Right cardiac atrium (tissue), 5 donors: ENCODE data around the gene SUN5. TPM values are rescaled to one million over a fixed set of nuclear protein-coding genes. Genes with fewer than 3 reads are reported as not detected.

ENCODE experiments used
- ATAC-seq, 2 donors: fragments of 200-7000 bp; cut with Tn5 transposase; one replicate each; pipeline versions ENCODE4 v1.8.0 to v1.9.1; 2020; ENCODE audit warnings: moderate library complexity in 2 of 2, mild to moderate bottlenecking in 1 of 2
- DNase-seq, 3 donors: peaks; one replicate each; pipeline ENCODE4 v3.0.0-alpha.2; 2020
- H3K27ac ChIP-seq: one replicate; pipeline ENCODE4 v1.5.1; 2013; ENCODE audit warnings: mild to moderate bottlenecking, low read length, control low read depth, moderate library complexity
- H3K27me3 ChIP-seq: one replicate; pipeline ENCODE4 v1.6.1; 2013; ENCODE audit not compliant: control insufficient read depth, insufficient read depth
- H3K4me1 ChIP-seq: one replicate; pipeline ENCODE4 v1.6.1; 2013; ENCODE audit warnings: low read length; ENCODE audit not compliant: control insufficient read depth, insufficient read depth
- H3K4me3 ChIP-seq: one replicate; pipeline ENCODE4 v1.5.1; 2013; ENCODE audit warnings: low read length, control low read depth
- H3K9me3 ChIP-seq: one replicate; pipeline ENCODE4 v1.6.1; 2013; ENCODE audit warnings: low read length; ENCODE audit not compliant: control insufficient read depth
- WGBS: extraction: QIAGEN DNeasy Blood & Tissue Kit; methylation state at CpG from one replicate; pipeline ENCODE4 v1.1.7; 2013; 5-methylcytosine and 5-hydroxymethylcytosine counted together
- intact Hi-C, 4 donors: fragments of 100-400 bp; cut with DNase I; formaldehyde crosslinking; loops; one replicate each; pipeline versions ENCODE4 v1.11.0 to v1.14.0; 2022 to 2023
- polyA plus RNA-seq: library from polyadenylated mRNA; stranded (reverse); fragments of 200-250 nt; gene quantifications from one replicate; pipeline ENCODE4 v1.2.3, GENCODE V29; 2013
- total RNA-seq, 4 donors: library from RNA; stranded (reverse); fragmentation: NEBNext Ultra II Directional; extraction: Animal tissue kit (Norgen Biotek cat#: 25700); gene quantifications; one replicate each; pipeline ENCODE4 v1.2.1, GENCODE V29; 2021
- donor health status: healthy with polysubstance abuse.
- donor health status: DM: no; HTN: yes; CAD: no.
- donor health status: DM: no; HTN: no; CAD: no.
- donor health status: DM: no; HTN: yes; CAD: no; lungs with severe emphysema.
- donor health status: DM: yes; HTN: yes; CAD: no.

SUN5 gene
- total and polyA plus RNA-seq, 5 donors, result not detected

- DNase-seq, result no peak
- no peak overlapping the region for H3K4me3 ChIP-seq
- no peaks in the 10 kb centered on the region for H3K4me1 ChIP-seq
- intact Hi-C loops, result no loop called here
- WGBS, result 83% methylated on average over 8 of the region's 8 CpGs
- ATAC-seq, result no peak
- no peak overlapping the region for H3K27ac ChIP-seq
- no peaks in the 10 kb centered on the region for H3K9me3 ChIP-seq
- H3K27me3 ChIP-seq, result no peaks in the 10 kb centered on the region
These were observed 6.6 kb upstream of the SUN5 start for GRCh38 chr20:33010674-33011449.

DNA sequence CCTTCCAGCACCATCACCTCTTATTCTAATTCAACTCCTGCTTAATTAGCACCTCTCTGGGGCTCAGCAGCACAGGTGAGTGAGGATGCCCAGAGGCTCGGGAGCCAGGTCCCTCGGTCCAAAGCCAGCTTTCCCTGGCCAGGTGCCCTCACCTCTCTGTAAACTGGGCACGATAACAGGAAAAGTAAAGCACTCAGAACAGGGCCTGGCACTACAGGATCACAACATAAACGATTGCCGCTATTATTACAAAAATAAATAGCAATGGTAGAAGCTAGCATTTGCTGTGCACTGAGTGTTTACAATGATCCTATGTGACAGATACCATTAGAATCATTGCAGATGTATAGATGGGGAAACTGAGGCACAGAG, 5.9 kb upstream of the SUN5 start:
- H3K4me3 ChIP-seq, result no peak overlapping the region
- ATAC-seq (no peak), DNase-seq (no peak)
- H3K27me3 ChIP-seq, result no peaks in the 10 kb centered on the region
- WGBS, result 79% methylated on average over 5 of the region's 5 CpGs
- no peaks in the 10 kb centered on the region for H3K9me3 ChIP-seq
- intact Hi-C loops, result no loop called here
- no peak overlapping the region for H3K27ac ChIP-seq
- no peaks in the 10 kb centered on the region for H3K4me1 ChIP-seq

- Histone ChIP-seq H3K9me3 (no peaks in the 10 kb centered on the region), H3K4me3 (no peak overlapping the region), H3K27ac (no peak overlapping the region), H3K27me3 (no peaks in the 10 kb centered on the region), H3K4me1 (no peaks in the 10 kb centered on the region)
- DNase-seq, result no peak
- no peak for ATAC-seq
- intact Hi-C loops, result no loop called here
- WGBS, result 52% methylated on average over 19 of the region's 19 CpGs
These were observed 5.2 kb upstream of the SUN5 start for GRCh38 chr20:33009214-33010132.

DNA sequence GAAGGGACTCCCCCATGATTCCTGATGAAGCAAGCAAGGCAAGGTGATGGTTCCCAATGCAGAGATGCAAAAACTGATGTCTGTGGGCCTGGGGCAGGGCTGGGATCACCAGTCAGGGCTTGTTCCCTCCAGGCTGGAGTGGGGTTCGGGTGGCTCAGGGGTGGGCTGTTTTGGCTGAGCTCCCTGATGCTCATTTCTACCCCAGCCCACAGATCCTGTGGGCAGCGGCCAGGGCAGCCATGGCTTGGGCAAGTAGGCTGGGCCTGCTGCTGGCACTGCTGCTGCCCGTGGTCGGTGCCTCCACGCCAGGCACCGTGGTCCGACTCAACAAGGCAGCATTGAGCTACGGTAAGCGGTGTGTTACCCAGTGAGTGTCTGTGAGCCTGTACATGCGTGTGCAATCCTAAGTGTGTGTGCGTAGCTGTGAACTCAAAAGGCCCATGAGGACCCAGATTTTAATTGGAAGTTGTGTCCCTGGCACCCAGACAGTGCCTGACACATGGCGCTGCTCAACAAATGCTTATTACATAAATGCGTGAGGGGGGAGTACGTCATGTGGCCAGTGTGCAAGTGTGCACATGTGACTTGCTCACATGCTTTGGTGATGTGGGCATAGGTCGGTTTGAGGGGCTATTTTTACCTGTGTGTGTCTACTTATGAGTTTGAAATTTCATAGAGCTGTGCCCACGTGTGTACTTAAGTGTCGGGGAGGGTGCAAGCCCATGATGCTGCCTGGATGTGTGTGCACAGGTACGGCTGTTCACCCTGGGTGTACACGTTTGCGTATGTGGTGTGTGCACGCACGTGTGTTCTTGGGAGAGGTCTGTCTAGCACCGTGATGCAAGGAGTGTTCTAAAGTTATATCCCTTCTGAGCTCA, 4.3 kb upstream of the SUN5 start:
- DNase-seq, result no peak
- intact Hi-C loops, result no loop called here

DNA sequence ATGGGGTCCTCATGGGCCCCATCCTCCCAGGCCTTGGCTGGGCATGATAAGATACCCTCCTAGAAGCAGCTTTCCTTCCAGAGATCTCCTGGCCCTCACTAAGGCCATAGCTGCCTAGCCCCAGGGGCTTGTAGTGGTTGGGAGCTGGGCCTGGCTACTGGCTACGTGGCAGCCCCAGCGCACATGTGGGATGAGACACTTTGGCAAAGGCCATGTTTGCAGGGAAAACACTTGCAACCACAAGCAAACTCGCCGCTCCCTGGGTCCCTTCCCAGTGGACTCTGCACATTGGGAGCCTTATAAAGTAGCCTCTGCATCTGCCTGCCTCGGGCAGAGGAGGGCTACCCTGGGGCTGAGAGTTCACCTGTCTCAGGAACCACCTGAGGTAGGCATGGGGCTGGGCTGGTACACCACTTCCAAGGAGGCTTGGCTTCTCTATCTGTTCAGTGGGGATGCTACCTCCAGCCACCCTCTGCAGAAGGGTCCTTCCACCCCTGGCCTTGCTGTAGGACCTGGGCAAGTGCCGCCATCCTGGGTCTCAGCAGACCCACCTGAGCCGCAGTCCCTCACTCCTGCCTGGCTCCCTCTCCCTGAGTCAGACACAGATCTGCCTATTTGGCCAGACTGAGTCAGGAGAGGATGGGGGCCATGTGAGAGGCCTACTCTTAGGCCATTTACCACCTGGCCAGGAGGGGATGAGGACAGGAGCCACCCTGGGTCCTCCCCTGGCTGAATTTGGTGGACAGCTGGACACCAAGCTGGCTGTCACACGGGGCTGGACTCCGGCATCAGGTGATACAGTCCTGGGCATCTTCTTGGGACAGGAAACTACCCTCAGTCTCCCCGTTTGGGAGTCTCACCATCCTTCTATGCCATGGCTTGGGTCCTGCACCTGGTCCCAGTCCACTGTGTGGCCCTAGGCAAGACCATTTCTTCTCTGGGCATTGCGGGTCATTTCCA, 3.4 kb upstream of the SUN5 start, which contains the start of gene BPIFB2:
TSS of gene BPIFB2 (plus strand) at position 329 of the 960 bp plus-strand sequence. CDS start 871 bp downstream, outside the sequence.
- DNase-seq (no peak), ATAC-seq (no peak)
- H3K27me3 ChIP-seq, result no peaks in the 10 kb centered on the region
- intact Hi-C loops, result no loop called here
- WGBS, result 87% methylated on average over 11 of the region's 11 CpGs
- H3K4me3 ChIP-seq, result no peak within 1 kb of the TSS
- H3K27ac ChIP-seq, result no peak within 1 kb of the TSS
- H3K9me3 ChIP-seq, result no peaks in the 10 kb centered on the region
- H3K4me1 ChIP-seq, result no peaks in the 10 kb centered on the region

More for the DNA sequence above, 4.3 kb upstream of the SUN5 start:
- Histone ChIP-seq H3K4me3 (no peak overlapping the region), H3K27me3 (no peaks in the 10 kb centered on the region), H3K4me1 (no peaks in the 10 kb centered on the region), H3K9me3 (no peaks in the 10 kb centered on the region), H3K27ac (no peak overlapping the region)
- WGBS, result 85% methylated on average over 23 of the region's 23 CpGs
- no peak for ATAC-seq

- no peaks in the 10 kb centered on the region for H3K27me3 ChIP-seq
- intact Hi-C loops, result no loop called here
- no peaks in the 10 kb centered on the region for H3K4me1 ChIP-seq
- DNase-seq (no peak), ATAC-seq (no peak)
- no peaks in the 10 kb centered on the region for H3K9me3 ChIP-seq
- WGBS, result 84% methylated on average over 8 of the region's 8 CpGs
- H3K4me3 ChIP-seq, result no peak overlapping the region
- no peak overlapping the region for H3K27ac ChIP-seq
These were observed 2.6 kb upstream of the SUN5 start for GRCh38 chr20:33006776-33007375.

DNA sequence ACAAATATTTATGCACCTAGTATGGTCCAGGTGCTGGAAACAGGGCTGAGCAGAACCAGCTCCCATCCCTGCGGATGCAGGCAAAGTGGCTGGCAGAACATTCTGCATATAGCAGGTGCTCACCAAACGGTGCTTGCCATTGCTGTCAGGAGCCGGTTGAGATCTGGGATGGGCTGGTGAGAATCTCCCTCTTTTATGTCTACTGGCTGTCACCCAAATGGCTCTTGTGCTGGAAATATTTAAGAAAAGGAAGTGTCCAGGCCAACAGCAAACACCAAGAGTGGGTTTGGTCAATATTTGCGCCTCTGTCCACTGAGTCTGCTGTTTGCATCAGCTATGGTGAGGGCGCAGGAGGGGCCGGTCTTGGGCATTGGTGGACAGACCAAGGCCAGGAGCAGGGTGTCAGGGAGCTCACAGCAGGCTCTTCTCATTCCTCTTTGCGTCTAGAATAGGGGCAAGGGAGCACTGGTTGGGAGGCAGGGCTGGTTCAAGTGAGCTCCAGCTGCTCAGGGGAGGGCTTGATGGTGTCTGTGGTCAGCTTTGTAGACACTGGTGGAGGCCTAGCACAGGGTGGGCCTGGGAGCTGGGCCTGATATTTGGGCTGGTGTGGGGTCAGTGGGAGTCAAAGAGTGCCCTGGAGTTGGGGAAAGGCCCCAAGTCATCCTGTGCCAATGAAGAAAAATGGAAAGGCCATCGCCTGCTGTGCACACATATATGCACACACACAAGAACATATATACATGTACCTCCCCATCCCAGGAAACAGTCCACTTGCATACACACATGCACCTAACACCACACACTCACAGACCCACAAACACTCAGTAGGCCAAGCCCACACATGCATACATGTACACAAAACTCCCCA, 1.9 kb upstream of the SUN5 start:
- ATAC-seq (no peak), DNase-seq (no peak)
- Histone ChIP-seq H3K4me1 (no peaks in the 10 kb centered on the region), H3K27ac (no peak overlapping the region), H3K9me3 (no peaks in the 10 kb centered on the region), H3K27me3 (no peaks in the 10 kb centered on the region), H3K4me3 (no peak overlapping the region)
- intact Hi-C loops, result no loop called here
- WGBS, result 75% methylated on average over 8 of the region's 8 CpGs

GRCh38 chr20:33005132-33005566, 916 bp upstream of the SUN5 start:
- Histone ChIP-seq H3K9me3 (no peaks in the 10 kb centered on the region), H3K27ac (no peak overlapping the region), H3K4me3 (no peak overlapping the region), H3K4me1 (no peaks in the 10 kb centered on the region), H3K27me3 (no peaks in the 10 kb centered on the region)
- no peak for DNase-seq
- intact Hi-C loops, result no loop called here
- ATAC-seq, result no peak
- 47% methylated on average over 4 of the region's 4 CpGs for WGBS
